Stomach (tissue), 4 donors: ENCODE data around the gene FGF22.

Experiments
- CTCF ChIP-seq, 7 experiments: fragments of 450-650 bp in 4 of 7; fragments of 200-600 bp in 3 of 7; sonication (generic) in 3 of 7; IDR thresholded peaks; one replicate each; pipeline ENCODE4 v1.5.1; 2016 to 2019; ENCODE audit warnings: antibody characterized with exemption in 7 of 7, control low read depth in 2 of 7, mild to moderate bottlenecking in 1 of 7
- EP300 ChIP-seq: sonication (generic); formaldehyde crosslinking; IDR thresholded peaks from one replicate; pipeline ENCODE4 v1.6.1; 2017; ENCODE audit warnings: antibody characterized with exemption
- POLR2A ChIP-seq, 4 donors: fragments of 450-650 bp; IDR thresholded peaks; one replicate each; pipeline ENCODE4 v1.6.1; 2016; ENCODE audit warnings: antibody characterized with exemption in 4 of 4, control low read depth in 2 of 4, mild to moderate bottlenecking in 1 of 4, moderate library complexity in 1 of 4

GRCh38 chr19:685454-685931 is 45.8 kb downstream of the FGF22 start:
- TF ChIP-seq CTCF (IDR thresholded peaks at IDR 0.05): no peak
- TF ChIP-seq POLR2A (IDR thresholded peaks at IDR 0.05): no peak
- no peak for TF ChIP-seq EP300
